Smooth muscle cell (in vitro differentiated cells): Measurements from ENCODE around the gene BCKDHA. TPM values are rescaled to one million over a fixed set of nuclear protein-coding genes. Genes with fewer than 3 reads are reported as not detected.

Experiments
- DNase-seq: peaks from one replicate; lab custom pipeline; 2025; ENCODE audit not compliant: unreplicated experiment; lab: John Stamatoyannopoulos, UW
- H2AFZ ChIP-seq: fragments of 200-600 bp; sonication (generic); 2 replicates; pipeline ENCODE4 v1.6.0; 2016; ENCODE audit warnings: antibody characterized with exemption, low read depth, mild to moderate bottlenecking
- H3F3A ChIP-seq: fragments of 200-600 bp; sonication (generic); 2 replicates; pipeline ENCODE4 v1.6.0; 2017; ENCODE audit warnings: antibody characterized with exemption, low read depth
- H3K27ac ChIP-seq: fragments of 200-600 bp; sonication (generic); 2 replicates; pipeline ENCODE4 v1.5.1; 2016; ENCODE audit warnings: low read depth, mild to moderate bottlenecking
- H3K27me3 ChIP-seq: fragments of 200-600 bp; sonication (generic); 2 replicates; pipeline ENCODE4 v1.6.1; 2016; ENCODE audit warnings: low read depth, mild to moderate bottlenecking
- H3K36me3 ChIP-seq: fragments of 200-600 bp; sonication (generic); 2 replicates; pipeline ENCODE4 v1.5.1; 2016; ENCODE audit warnings: low read depth
- H3K4me1 ChIP-seq: fragments of 200-600 bp; sonication (generic); 2 replicates; pipeline ENCODE4 v1.5.1; 2016; ENCODE audit warnings: low read depth
- H3K4me2 ChIP-seq: fragments of 200-600 bp; sonication (generic); 2 replicates; pipeline ENCODE4 v1.6.0; 2016; ENCODE audit warnings: mild to moderate bottlenecking
- H3K4me3 ChIP-seq: fragments of 200-600 bp; sonication (generic); 2 replicates; pipeline ENCODE4 v1.5.1; 2016; ENCODE audit warnings: mild to moderate bottlenecking
- H3K79me2 ChIP-seq: fragments of 200-600 bp; sonication (generic); 2 replicates; pipeline ENCODE4 v1.6.0; 2016; ENCODE audit warnings: low read depth, mild to moderate bottlenecking
- H3K9ac ChIP-seq: fragments of 200-600 bp; sonication (generic); 2 replicates; pipeline ENCODE4 v1.6.0; 2016; ENCODE audit warnings: low read depth
- H3K9me3 ChIP-seq: fragments of 200-600 bp; sonication (generic); replicated peaks from 2 replicates; pipeline ENCODE4 v1.5.1; 2016; ENCODE audit warnings: low read depth
- H4K20me1 ChIP-seq: fragments of 200-600 bp; sonication (generic); 2 replicates; pipeline ENCODE4 v1.6.0; 2016; ENCODE audit warnings: low read depth
- CTCF ChIP-seq: fragments of 200-600 bp; sonication (generic); IDR thresholded peaks from 2 replicates; pipeline ENCODE4 v1.5.1; 2017; ENCODE audit warnings: borderline replicate concordance, mild to moderate bottlenecking, antibody characterized with exemption; ENCODE audit not compliant: insufficient read depth, poor library complexity, severe bottlenecking
- WGBS: methylation state at CpG from one replicate; pipeline ENCODE4 v1.1.7; 2016; ENCODE audit warnings: low lambda C conversion rate; 5-methylcytosine and 5-hydroxymethylcytosine counted together
- polyA plus RNA-seq: library from polyadenylated mRNA; unstranded; fragments of >200 nt; fragmentation: Nextera tagmentation; extraction: Ambion mirVana; gene quantifications from 2 replicates; pipeline ENCODE4 v1.2.1, GENCODE V29; 2016
- total RNA-seq: library from RNA; depleted of rRNA; stranded (reverse); fragments of >200 nt; gene quantifications from 2 replicates; pipeline ENCODE4 v1.2.3, GENCODE V29; 2014

Gene BCKDHA
- total and polyA plus RNA-seq, 2 experiments from 2014 or later: 24.6 to 53.9 TPM

GRCh38 chr19:41421314-41421713 lies 23.7 kb downstream of the BCKDHA start:
- no peaks in the 10 kb centered on the region for H3K27me3 ChIP-seq
- WGBS: 95% methylated on average over 6 of the region's 6 CpGs
- H3K36me3 ChIP-seq: no peaks in the 10 kb centered on the region
- no peak overlapping the region for H3K27ac ChIP-seq
- no peak overlapping the region for H3K4me3 ChIP-seq
- no peak for TF ChIP-seq CTCF
- H3F3A ChIP-seq: no peaks in the 10 kb centered on the region
- H3K79me2 ChIP-seq: no peaks in the 10 kb centered on the region
- no peaks in the 10 kb centered on the region for H3K4me1 ChIP-seq
- H3K9me3 ChIP-seq: no peaks in the 10 kb centered on the region
- H3K9ac ChIP-seq: no peak overlapping the region
- H3K4me2 ChIP-seq: no peak overlapping the region
- DNase-seq: no peak
- no peak overlapping the region for H2AFZ ChIP-seq
- H4K20me1 ChIP-seq: no peaks in the 10 kb centered on the region

- Histone ChIP-seq H3K4me3 (no peak overlapping the region), H4K20me1 (no peaks in the 10 kb centered on the region), H3K27ac (no peak overlapping the region), H3K27me3 (no peaks in the 10 kb centered on the region), H3F3A (no peaks in the 10 kb centered on the region), H3K4me1 (peaks cover 5% of the 10 kb centered on the region), H3K79me2 (no peaks in the 10 kb centered on the region), H3K9me3 (no peaks in the 10 kb centered on the region), H3K36me3 (no peaks in the 10 kb centered on the region), H3K4me2 (no peak overlapping the region), H2AFZ (no peak overlapping the region), H3K9ac (no peak overlapping the region)
- no peak for TF ChIP-seq CTCF
- WGBS: 96% methylated on average over 12 of the region's 20 CpGs
- no peak for DNase-seq
These were observed 24.4 kb downstream of the BCKDHA start for GRCh38 chr19:41421973-41422372.

GRCh38 chr19:41422456-41422855 lies 24.8 kb downstream of the BCKDHA start:
- Histone ChIP-seq H3K27me3 (no peaks in the 10 kb centered on the region), H3F3A (no peaks in the 10 kb centered on the region), H3K4me2 (no peak overlapping the region), H2AFZ (no peak overlapping the region), H3K4me1 (peaks cover 6% of the 10 kb centered on the region), H3K27ac (no peak overlapping the region), H3K9ac (no peak overlapping the region), H3K4me3 (no peak overlapping the region), H4K20me1 (no peaks in the 10 kb centered on the region), H3K79me2 (no peaks in the 10 kb centered on the region), H3K9me3 (no peaks in the 10 kb centered on the region), H3K36me3 (no peaks in the 10 kb centered on the region)
- no peak for DNase-seq
- TF ChIP-seq CTCF: no peak
- 94% methylated on average over 18 of the region's 18 CpGs for WGBS

- no peak overlapping the region for H3K4me2 ChIP-seq
- H3K4me1 ChIP-seq: peaks cover 6% of the 10 kb centered on the region
- no peaks in the 10 kb centered on the region for H3K36me3 ChIP-seq
- no peak overlapping the region for H3K9ac ChIP-seq
- H3K27me3 ChIP-seq: no peaks in the 10 kb centered on the region
- H4K20me1 ChIP-seq: no peaks in the 10 kb centered on the region
- H3F3A ChIP-seq: no peaks in the 10 kb centered on the region
- H3K27ac ChIP-seq: no peak overlapping the region
- H3K9me3 ChIP-seq: no peaks in the 10 kb centered on the region
- no peaks in the 10 kb centered on the region for H3K79me2 ChIP-seq
- no peak overlapping the region for H3K4me3 ChIP-seq
- no peak overlapping the region for H2AFZ ChIP-seq
- TF ChIP-seq CTCF: no peak
- WGBS: 98% methylated on average over 12 of the region's 12 CpGs
- no peak for DNase-seq
These were observed 25.3 kb downstream of the BCKDHA start for GRCh38 chr19:41422955-41423354.
